ENCODE data around the gene RAB41. TPM values are rescaled to one million over a fixed set of nuclear protein-coding genes. Genes with fewer than 3 reads are reported as not detected.
"Not testable (repeated sequence)": the region's sequence is repeated elsewhere in the genome, so short reads cannot be mapped to it uniquely, and the experiment has no call there.

RAB41 gene
- total RNA-seq, 1 experiment from 2014 or later, result not detected

DNA sequence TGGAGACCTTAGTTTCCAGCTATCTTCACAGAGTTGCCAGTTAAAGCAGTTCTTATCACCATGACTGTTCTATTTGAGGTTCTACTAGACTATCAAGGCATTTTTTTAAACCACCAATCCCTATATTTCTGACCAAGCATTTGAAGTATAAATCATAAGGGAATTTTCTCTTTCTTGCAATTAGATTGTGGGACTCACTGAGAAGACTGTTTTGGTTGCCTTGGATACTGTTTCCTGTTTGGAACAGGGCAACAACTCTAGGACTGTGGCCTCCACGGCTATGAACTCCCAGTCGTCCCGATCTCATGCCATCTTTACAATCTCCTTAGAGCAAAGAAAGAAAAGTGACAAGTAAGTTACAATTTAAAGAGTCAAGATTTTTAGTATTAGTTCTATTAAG, 19.7 kb downstream of the RAB41 start:
- Mint-ChIP-seq H3K27ac (ENCODE audit: low read depth, unreplicated experiment) (no peak overlapping the region), H3K4me3 (ENCODE audit: unreplicated experiment) (no peak overlapping the region), H3K36me3 (ENCODE audit: insufficient read depth, unreplicated experiment) (no peaks in the 10 kb centered on the region), H3K9me3 (ENCODE audit: unreplicated experiment) (no peaks in the 10 kb centered on the region), H3K4me1 (ENCODE audit: insufficient read depth, unreplicated experiment) (no peaks in the 10 kb centered on the region), H3K27me3 (ENCODE audit: insufficient read depth, unreplicated experiment) (peaks cover 27% of the 10 kb centered on the region)
- BruUV-seq (replicated peaks), result no TSS peak
- TF ChIP-seq, protein P1, sequence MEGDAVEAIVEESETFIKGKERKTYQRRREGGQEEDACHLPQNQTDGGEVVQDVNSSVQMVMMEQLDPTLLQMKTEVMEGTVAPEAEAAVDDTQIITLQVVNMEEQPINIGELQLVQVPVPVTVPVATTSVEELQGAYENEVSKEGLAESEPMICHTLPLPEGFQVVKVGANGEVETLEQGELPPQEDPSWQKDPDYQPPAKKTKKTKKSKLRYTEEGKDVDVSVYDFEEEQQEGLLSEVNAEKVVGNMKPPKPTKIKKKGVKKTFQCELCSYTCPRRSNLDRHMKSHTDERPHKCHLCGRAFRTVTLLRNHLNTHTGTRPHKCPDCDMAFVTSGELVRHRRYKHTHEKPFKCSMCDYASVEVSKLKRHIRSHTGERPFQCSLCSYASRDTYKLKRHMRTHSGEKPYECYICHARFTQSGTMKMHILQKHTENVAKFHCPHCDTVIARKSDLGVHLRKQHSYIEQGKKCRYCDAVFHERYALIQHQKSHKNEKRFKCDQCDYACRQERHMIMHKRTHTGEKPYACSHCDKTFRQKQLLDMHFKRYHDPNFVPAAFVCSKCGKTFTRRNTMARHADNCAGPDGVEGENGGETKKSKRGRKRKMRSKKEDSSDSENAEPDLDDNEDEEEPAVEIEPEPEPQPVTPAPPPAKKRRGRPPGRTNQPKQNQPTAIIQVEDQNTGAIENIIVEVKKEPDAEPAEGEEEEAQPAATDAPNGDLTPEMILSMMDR (IDR thresholded peaks at IDR 0.05; ENCODE audit: unreplicated experiment), result no peak
- no peak for DNase-seq (ENCODE audit: unreplicated experiment)
- CTCF ChIA-PET, result interaction anchor here (0.6 kb wide), 2 partner anchors 9 to 183 kb away, joined by 3 read pairs; no protein-coding TSS in a partner anchor
- intact Hi-C loops (cut with micrococcal nuclease), result no loop called here
- POLR2A ChIA-PET, result interaction anchor here (1.2 kb wide), 1 partner anchor 10 kb away, joined by 3 read pairs; no protein-coding TSS in a partner anchor

DNA sequence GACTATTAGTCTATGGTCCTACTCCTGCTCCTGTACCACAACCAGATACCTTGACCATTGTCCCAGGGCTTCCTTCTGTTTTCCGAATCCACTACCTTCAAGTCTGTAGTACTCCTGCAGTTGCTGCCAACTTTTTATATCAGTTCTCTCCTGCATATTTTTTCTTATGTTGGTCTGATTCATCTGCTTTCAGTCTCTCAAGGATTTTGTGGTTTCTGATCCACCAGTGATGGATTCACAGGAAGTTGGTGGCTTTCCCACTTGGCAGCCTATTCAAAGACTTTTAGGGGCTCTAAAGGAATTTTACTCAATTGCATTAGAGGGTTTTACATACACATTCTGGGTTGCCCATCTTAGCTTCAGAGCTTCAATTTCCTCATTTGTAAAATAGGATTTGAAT, 31.5 kb downstream of the RAB41 start:
- Mint-ChIP-seq H3K27ac (ENCODE audit: low read depth, unreplicated experiment) (no peak overlapping the region), H3K4me3 (ENCODE audit: unreplicated experiment) (no peak overlapping the region), H3K9me3 (ENCODE audit: unreplicated experiment) (peaks cover 6% of the 10 kb centered on the region), H3K36me3 (ENCODE audit: insufficient read depth, unreplicated experiment) (peaks cover 5% of the 10 kb centered on the region), H3K27me3 (ENCODE audit: insufficient read depth, unreplicated experiment) (peaks cover 11% of the 10 kb centered on the region), H3K4me1 (ENCODE audit: insufficient read depth, unreplicated experiment) (no peaks in the 10 kb centered on the region)
- BruUV-seq (replicated peaks), result no TSS peak
- DNase-seq (ENCODE audit: unreplicated experiment), result no peak
- ChIA-PET CTCF (no interaction called here), POLR2A (interaction anchor here (0.7 to 0.9 kb wide), 2 partner anchors 11 to 15 kb away, joined by 3 read pairs; no protein-coding TSS in a partner anchor)
- TF ChIP-seq, protein P1 (IDR thresholded peaks at IDR 0.05; ENCODE audit: unreplicated experiment), result no peak
- intact Hi-C loops (cut with micrococcal nuclease), result no loop called here

DNA sequence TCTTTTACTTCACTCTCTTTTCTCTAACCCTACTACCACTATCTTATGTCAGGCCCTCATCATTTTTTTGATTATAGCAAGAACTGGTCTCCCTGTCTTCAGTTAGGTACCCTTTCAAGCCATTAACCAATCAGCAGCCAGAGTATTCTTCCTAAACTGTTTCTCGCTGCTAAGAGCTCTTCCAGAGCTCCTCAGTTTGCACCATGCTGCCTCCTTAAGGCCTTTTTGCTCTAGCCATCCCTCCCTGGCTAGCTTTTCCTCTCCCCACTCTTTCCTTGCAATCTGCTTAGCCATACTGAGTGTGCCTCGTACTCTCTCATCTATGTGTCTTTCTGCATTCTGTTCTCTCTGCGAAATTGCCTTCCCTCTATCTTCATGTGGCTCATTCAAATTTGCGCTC, 40.8 kb downstream of the RAB41 start:
- ChIA-PET CTCF (interaction anchor here (0.6 kb wide), 1 partner anchor 241 kb away, joined by 4 read pairs; no protein-coding TSS in a partner anchor), POLR2A (no interaction called here)
- Mint-ChIP-seq H3K4me3 (ENCODE audit: unreplicated experiment) (no peak overlapping the region), H3K36me3 (ENCODE audit: insufficient read depth, unreplicated experiment) (peaks cover 6% of the 10 kb centered on the region), H3K4me1 (ENCODE audit: insufficient read depth, unreplicated experiment) (peaks cover 5% of the 10 kb centered on the region), H3K27me3 (ENCODE audit: insufficient read depth, unreplicated experiment) (peaks cover 19% of the 10 kb centered on the region), H3K9me3 (ENCODE audit: unreplicated experiment) (no peaks in the 10 kb centered on the region), H3K27ac (ENCODE audit: low read depth, unreplicated experiment) (no peak overlapping the region)
- intact Hi-C loops (cut with micrococcal nuclease), result no loop called here
- no TSS peak for BruUV-seq (replicated peaks)
- TF ChIP-seq, protein P1 (IDR thresholded peaks at IDR 0.05; ENCODE audit: unreplicated experiment), result no peak
- DNase-seq (ENCODE audit: unreplicated experiment), result no peak

DNA sequence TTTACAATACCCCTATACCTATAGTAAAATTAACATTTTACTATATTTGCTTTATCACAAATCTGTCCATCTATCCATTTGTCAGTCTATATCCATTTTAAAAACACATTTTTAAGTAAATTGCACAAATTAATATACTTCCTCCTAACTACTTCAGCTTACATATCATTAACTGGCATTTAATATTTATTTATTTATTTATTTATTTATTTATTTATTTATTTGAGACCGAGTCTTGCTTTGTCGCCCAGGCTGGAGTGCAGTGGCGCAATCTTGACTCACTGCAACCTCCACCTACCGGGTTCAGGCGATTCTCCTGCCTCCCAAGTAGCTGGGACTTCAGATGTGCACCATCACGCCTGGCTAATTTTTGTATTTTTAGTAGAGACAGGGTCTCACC, 41.7 kb downstream of the RAB41 start:
- H3K9me3 Mint-ChIP-seq (ENCODE audit: unreplicated experiment); H3K36me3 Mint-ChIP-seq (ENCODE audit: insufficient read depth, unreplicated experiment); H3K27ac Mint-ChIP-seq (ENCODE audit: low read depth, unreplicated experiment); DNase-seq (ENCODE audit: unreplicated experiment); POLR2A ChIA-PET; H3K4me3 Mint-ChIP-seq (ENCODE audit: unreplicated experiment); intact Hi-C loops (cut with micrococcal nuclease); BruUV-seq (replicated peaks); H3K4me1 Mint-ChIP-seq (ENCODE audit: insufficient read depth, unreplicated experiment): not testable (repeated sequence)
- CTCF ChIA-PET, result interaction anchor here (0.6 kb wide), 1 partner anchor 14 kb away, joined by 3 read pairs; no protein-coding TSS in a partner anchor
- H3K27me3 Mint-ChIP-seq (ENCODE audit: insufficient read depth, unreplicated experiment), result peaks cover 22% of the 10 kb centered on the region

DNA sequence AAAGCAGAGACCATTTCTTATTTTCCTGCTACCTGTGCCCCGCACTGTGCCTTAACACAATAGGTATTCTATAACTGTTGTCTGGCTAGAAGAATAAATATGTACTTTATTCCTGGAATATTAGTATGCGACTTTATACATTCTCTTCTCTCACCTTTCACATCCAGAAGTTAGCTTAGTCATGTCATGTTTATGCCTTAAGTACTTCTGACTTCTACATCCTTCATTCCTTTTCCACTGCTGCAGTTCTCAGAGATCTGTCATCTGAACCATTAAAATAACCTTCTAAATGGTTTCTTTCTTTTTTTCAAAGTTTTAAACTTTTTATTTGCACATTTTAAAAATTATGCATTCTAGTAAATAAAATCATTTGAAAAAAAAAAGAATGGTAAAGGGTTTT, 42.4 kb downstream of the RAB41 start:
- H3K9me3 Mint-ChIP-seq (ENCODE audit: unreplicated experiment), result no peaks in the 10 kb centered on the region
- peaks cover 22% of the 10 kb centered on the region for H3K27me3 Mint-ChIP-seq (ENCODE audit: insufficient read depth, unreplicated experiment)
- TF ChIP-seq, protein P1 (IDR thresholded peaks at IDR 0.05; ENCODE audit: unreplicated experiment), result no peak
- BruUV-seq (replicated peaks), result no TSS peak
- H3K4me3 Mint-ChIP-seq (ENCODE audit: unreplicated experiment), result no peak overlapping the region
- POLR2A ChIA-PET, result no interaction called here
- intact Hi-C loops (cut with micrococcal nuclease), result no loop called here
- peaks cover 5% of the 10 kb centered on the region for H3K4me1 Mint-ChIP-seq (ENCODE audit: insufficient read depth, unreplicated experiment)
- H3K27ac Mint-ChIP-seq (ENCODE audit: low read depth, unreplicated experiment), result no peak overlapping the region
- DNase-seq (ENCODE audit: unreplicated experiment), result no peak
- peaks cover 6% of the 10 kb centered on the region for H3K36me3 Mint-ChIP-seq (ENCODE audit: insufficient read depth, unreplicated experiment)
- CTCF ChIA-PET, result no interaction called here

Data from MCF 10A (cell line).